CD4-positive, alpha-beta T cell treated with Interleukin-15 for 1 hour (primary cell): ENCODE results near the gene FXYD3.

Experiments
- DNase-seq: peaks from one replicate; pipeline ENCODE4 v3.0.0-alpha.2; 2020

Gene FXYD3

GRCh38 chr19:35165200-35166058 is 49.8 kb downstream of the FXYD3 start:
- no peak for DNase-seq

DNA sequence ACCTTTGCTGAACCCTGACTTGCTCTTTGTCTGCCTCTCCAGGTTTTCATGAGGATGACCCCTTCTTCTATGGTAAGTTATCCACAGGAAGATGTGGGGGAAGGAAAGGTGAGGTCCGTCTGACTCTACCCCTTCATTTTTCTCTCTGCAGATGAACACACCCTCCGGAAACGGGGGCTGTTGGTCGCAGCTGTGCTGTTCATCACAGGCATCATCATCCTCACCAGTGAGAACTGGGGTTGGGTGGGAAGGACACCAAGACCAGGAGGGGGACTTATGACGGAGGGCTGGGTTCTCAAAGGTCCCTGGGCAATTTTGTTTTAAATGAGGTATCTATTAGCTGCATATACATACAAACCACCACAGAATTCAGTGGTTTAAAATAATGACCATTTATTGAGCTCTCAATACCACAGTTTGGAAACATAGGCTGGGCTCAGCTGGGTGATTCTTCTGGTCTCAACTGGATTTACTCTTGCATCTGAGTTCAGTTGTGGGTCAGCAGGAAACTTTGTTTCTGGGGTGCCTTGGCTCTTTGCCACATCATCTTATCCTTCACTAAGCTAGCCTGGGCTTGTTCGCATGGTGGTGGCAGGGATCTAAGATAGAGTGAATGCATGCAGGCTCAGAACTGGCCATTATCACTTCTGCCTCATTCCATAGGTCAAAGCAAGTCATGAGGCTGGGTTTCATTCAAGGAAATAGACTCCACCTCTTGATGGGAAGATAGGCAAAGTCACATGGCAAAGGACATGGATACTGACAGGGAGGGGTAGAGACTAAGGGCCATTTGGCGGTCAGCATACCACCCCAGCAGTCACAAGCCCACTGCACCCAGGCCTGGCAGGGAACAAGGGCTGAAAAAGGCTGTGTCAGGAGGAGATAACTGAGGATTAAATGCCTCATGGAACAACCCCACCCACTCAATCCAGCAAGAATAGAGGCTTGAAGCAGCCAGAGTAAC is 50.8 kb downstream of the FXYD3 start:
- DNase-seq, result no peak

DNA sequence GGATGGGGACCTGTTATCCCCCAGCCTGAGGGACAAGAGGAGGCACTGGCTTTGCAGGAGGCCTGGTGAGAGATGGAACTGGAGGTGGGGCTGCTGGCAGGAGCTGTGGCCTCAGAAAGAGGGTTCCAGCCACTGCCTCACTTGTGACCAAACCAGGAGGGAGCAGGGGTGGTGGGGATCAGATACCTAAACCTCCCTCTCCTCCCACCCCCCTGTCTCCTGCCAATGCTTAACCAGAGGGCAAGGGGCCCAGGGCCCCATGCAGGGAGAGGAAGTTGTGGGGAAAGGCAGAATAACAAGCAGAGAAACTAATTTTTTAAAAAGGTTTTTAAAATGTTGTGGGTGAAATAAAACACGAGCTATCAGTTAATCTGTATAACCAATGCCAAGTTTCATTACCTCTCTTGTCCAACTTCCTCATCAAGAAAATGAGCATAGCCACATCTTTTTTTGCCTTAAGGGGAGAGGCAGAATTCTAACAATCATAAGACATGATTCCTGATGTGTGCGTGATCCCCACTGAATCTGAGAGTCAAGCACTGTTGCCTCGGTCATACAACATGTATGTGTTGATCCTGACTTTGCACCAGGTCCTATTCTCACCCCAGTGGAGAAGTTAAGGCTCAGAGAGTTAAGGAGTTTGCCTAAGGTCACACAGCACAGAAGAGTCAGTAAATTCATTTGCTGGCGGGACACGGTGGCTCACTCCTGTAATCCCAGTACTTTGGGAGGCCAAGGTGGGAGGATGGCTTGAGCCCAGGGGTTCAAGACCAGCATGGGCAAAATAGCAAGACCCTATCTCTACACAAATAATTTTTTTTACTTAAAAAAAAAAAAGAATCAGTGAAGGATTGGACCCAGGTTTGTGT is 51.9 kb downstream of the FXYD3 start:
- no peak for DNase-seq

DNA sequence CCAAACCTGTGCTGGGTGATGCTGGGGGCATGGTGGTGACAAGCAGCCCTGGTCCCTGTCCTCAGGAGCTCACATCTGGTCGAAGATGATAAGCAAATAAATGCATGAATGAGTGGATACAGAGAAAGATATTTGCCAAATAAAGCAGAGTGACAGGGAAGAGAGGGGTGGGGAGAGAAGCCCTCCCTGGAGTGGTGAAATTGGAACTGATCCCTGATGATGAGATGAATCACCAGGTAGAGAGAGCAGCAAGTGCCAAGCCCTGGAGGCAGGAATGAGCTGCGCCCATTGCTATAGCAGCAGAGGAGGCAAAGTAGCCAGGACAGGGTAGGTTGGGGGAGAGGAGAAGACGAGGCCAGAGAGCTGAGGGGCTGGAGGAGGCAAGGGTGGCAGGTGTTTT is 52.6 kb downstream of the FXYD3 start:
- DNase-seq, result no peak

GRCh38 chr19:35169221-35169995 is 53.8 kb downstream of the FXYD3 start:
- DNase-seq, result no peak

- DNase-seq, result no peak
These were observed 54.9 kb downstream of the FXYD3 start for GRCh38 chr19:35170359-35171061.

GRCh38 chr19:35171730-35172129 is 56.1 kb downstream of the FXYD3 start:
- DNase-seq, result no peak
